C4-2B (cell line): ENCODE results near the gene PBX4.

Experiments used
- H3K27ac ChIP-seq: fragments of 450-650 bp; 2 replicates; pipeline ENCODE4 v1.5.1; 2017
- CTCF ChIP-seq: fragments of 450-650 bp; conservative IDR thresholded peaks from 2 replicates; pipeline ENCODE4 v1.5.1; 2017; ENCODE audit warnings: mild to moderate bottlenecking
- ZFX ChIP-seq: fragments of 450-650 bp; IDR thresholded peaks from 2 replicates; pipeline ENCODE4 v1.6.1; 2017

The PBX4 gene

GRCh38 chr19:19661141-19661674 is 42.7 kb upstream of the PBX4 start:
- H3K27ac ChIP-seq, result no peak overlapping the region
- TF ChIP-seq ZFX (no peak), CTCF (no peak)

DNA sequence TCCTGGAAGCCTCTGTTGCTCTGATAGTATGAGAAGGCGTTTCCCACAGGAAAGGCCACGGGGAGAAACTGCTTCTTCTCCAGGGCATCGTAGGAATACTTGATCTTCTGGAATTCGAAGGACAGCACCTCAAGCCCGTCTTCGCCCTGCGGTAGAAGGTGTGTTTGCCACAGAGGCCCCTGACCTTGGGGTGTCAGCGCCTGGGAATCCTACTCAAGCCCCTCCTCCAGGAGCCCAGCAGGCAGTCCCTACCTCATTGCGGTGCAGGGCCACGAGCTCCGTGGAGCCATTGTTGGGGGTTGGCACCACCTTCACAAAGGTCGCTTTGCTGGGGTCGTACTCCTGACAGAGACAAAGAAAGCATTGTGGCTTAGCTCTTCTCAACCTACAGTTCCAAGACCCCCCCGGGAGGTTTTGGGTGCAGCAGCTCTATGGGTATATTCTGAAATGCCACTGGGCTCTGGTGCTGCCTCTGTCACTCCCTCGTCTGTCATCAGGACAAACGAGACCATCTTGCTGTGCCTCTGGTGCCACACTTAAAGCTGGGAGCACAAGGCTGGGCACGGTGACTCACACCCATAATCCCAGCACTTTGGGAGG is 41.3 kb upstream of the PBX4 start:
- H3K27ac ChIP-seq, result no peak overlapping the region
- TF ChIP-seq ZFX, result no peak
- TF ChIP-seq CTCF, result no peak

GRCh38 chr19:19657397-19657783 is 38.9 kb upstream of the PBX4 start:
- H3K27ac ChIP-seq, result no peak overlapping the region
- no peak for TF ChIP-seq CTCF
- TF ChIP-seq ZFX, result no peak

DNA sequence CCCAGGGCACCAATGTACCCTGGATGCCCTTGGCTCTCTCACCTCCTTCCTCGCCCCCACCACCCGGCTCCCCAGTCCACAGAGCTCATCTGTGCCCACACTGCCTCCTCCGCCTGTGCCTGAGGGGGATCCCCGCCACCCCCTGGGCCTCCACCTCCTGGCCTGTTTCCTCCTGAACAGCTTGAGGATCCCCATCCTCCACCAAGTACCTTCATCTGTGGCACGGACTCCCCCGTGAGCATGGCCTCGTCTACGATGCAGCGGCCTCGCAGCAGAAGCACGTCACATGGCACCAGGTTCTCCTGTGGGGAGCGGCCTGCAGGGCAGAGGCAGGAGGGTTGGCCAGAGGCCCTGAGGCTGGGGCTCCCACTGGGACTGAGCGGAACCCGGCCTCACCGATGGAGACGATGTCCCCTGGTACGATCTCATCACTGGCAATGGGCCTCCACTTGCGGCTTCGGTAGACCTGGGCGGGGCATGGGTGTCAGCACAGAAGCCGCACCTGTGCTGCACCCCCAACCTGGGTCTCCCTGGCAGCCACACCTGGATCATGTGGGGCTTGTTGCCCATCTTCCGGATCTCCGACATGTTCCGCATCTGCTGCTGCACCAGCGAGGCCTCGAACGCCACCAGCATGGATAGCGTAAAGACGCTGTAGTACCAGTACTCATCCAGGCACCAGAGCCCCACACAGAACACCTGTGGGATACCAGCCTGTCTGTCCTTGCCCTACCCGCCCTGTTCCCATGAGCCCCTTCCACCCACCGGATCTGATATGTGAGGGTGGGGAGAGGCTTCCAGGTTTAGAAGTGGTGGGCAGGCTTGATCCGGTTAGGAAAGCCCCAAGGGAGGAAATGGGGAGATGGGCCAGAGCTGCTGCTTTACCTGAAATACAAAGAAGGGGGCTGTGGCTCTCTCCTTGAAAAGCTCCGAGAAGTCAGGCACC is 38.2 kb upstream of the PBX4 start:
- H3K27ac ChIP-seq, result no peak overlapping the region
- TF ChIP-seq ZFX, result no peak
- TF ChIP-seq CTCF, result no peak

GRCh38 chr19:19655641-19656343 is 37.3 kb upstream of the PBX4 start:
- no peak overlapping the region for H3K27ac ChIP-seq
- no peak for TF ChIP-seq CTCF
- no peak for TF ChIP-seq ZFX

DNA sequence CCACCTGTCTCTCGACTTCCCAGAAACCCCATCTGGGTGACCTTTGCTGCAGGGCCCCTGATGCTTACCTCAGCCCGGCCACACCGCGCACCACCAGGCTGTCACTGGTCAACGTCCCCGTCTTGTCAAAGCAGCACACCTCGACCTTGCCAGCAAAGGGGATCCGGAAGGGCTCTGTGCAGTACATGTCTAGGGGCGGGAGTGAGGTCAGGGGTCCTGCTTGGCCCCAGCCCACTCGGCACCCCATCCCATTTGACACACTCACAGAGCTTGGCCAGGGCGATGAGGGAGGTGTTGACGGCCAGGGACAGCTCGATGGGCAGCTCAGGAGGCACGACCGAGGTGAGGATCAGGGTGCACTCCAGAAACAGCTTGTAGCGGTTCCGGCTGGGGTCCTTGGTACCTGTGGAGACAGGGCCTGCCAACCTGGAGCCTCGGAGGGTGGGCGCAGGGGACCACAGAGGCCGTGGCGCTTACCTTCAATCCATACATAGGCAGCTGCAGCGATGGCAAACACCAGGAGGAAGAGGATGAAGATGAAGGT is 36.6 kb upstream of the PBX4 start:
- TF ChIP-seq ZFX, result no peak
- no peak for TF ChIP-seq CTCF
- H3K27ac ChIP-seq, result no peak overlapping the region
